Liver (tissue), 3 donors: ENCODE results near the gene MAP7D3.

Source experiments
- RXRA ChIP-seq, 2 donors: IDR thresholded peaks; 2 replicates each; pipeline ENCODE4 v1.6.1; 2017 to 2018; ENCODE audit warnings: antibody characterized with exemption in 2 of 2, mild to moderate bottlenecking in 1 of 2
- TF ChIP-seq, protein P1 (sequence below): fragments of 150-350 bp; IDR thresholded peaks from 2 replicates; pipeline ENCODE4 v1.5.1; 2017; ENCODE audit warnings: improper control_type of control experiment, low read depth, low read length; ENCODE audit not compliant: missing input control
- TF ChIP-seq, protein P2 (sequence below): IDR thresholded peaks from 2 replicates; pipeline ENCODE4 v1.6.1; 2016; ENCODE audit warnings: antibody characterized with exemption
- donor health status: healthy.
- donor health status: healthy.

DNA sequence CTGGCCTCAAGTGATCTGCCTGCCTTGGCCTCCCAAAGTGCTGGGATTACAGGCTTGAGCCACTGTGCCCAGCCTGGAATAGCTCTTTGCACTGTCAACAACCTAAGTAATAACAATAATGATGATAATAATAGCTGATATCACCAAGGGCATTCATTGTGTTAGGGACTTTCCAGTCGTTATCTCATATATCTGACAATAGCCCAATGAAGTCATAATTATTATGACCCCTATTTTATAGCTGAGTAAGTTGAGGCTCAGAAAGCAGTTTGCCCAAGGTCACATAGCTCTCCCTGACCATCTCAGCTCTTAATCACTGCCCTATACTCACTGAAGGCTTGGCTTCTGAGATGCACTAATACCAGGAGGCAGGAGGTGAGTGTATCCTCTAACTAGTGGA is 18.7 kb upstream of the MAP7D3 start:
- TF ChIP-seq, protein P1, sequence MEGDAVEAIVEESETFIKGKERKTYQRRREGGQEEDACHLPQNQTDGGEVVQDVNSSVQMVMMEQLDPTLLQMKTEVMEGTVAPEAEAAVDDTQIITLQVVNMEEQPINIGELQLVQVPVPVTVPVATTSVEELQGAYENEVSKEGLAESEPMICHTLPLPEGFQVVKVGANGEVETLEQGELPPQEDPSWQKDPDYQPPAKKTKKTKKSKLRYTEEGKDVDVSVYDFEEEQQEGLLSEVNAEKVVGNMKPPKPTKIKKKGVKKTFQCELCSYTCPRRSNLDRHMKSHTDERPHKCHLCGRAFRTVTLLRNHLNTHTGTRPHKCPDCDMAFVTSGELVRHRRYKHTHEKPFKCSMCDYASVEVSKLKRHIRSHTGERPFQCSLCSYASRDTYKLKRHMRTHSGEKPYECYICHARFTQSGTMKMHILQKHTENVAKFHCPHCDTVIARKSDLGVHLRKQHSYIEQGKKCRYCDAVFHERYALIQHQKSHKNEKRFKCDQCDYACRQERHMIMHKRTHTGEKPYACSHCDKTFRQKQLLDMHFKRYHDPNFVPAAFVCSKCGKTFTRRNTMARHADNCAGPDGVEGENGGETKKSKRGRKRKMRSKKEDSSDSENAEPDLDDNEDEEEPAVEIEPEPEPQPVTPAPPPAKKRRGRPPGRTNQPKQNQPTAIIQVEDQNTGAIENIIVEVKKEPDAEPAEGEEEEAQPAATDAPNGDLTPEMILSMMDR = no peak
- no peak for TF ChIP-seq RXRA (IDR thresholded peaks at IDR 0.05)
- TF ChIP-seq, protein P2, sequence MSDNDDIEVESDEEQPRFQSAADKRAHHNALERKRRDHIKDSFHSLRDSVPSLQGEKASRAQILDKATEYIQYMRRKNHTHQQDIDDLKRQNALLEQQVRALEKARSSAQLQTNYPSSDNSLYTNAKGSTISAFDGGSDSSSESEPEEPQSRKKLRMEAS = no peak
